ENCODE measurements around the gene MED16.
"Not testable (repeated sequence)": the region's sequence is repeated elsewhere in the genome, so short reads cannot be mapped to it uniquely, and the experiment has no call there.

MED16 gene

DNA sequence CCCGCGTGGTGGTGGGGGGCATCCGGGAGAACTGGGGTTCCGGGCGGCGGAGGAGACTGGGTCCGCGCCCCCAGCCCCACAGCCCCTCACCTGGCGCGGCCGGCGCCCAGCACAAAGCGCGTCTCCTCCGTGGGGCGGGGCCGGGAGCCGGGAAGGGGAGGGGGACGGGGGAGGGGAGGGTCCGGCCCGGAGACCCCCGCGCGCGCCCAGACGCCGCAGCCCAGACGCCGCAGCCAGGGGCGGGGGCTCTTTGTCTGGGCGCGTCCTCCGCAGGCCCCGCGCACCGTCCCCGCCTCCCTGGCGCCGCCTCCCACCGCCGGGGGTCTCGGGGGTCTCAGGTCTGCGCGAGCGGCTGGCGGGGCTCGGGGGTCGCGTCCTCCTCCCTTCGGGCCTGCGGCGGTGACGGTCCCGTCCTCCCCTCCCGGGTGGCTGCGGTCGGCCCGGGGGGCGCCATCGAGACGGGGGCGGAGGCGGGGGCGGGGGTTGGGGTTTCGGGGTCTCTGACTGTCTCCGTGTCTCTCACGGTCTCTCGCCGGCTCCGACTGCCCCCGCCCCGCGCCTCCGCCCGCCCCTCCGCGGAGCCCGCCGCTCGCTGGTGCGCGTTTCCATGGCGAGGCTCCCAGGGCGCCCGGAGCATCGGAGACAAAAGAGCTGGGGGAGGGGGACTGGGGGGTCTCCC, 71.0 kb downstream of the MED16 start, which contains the start of gene PLPPR3:
Gene PLPPR3, minus strand, starts transcription at position 131 of the 679 bp plus-strand sequence. CDS start 396 bp downstream, outside the sequence.
- DNase-seq = no peak

DNA sequence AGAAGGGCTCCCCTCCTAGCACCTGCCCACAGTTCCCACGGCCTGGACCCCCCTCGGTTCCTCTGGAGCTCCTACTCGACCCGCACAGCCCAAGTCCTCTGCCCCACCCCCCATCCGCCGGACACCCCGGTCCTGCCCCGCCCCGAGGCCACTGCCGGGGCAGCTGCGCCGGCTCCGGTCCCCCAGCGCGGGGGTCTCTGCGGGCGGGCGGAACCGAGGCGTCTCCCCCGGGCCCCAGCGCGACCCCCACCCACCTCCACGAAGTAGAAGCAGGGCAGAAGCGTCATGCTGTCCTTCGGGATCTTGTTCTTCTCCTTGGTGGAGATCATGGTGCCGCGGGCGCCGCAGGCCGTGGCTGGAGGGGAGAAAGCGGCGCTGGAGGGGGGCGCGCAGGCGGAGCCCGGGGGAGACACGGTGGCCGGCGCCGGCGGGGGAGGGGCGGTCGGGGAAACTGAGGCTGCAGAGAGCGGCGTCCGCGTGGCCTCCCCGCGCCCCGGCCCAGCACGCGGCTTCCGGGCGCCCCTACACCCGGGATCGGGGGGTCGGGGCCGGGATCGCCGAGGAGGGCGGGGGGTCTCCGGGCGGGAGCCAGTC, 71.7 kb downstream of the MED16 start:
- no peak for DNase-seq

DNA sequence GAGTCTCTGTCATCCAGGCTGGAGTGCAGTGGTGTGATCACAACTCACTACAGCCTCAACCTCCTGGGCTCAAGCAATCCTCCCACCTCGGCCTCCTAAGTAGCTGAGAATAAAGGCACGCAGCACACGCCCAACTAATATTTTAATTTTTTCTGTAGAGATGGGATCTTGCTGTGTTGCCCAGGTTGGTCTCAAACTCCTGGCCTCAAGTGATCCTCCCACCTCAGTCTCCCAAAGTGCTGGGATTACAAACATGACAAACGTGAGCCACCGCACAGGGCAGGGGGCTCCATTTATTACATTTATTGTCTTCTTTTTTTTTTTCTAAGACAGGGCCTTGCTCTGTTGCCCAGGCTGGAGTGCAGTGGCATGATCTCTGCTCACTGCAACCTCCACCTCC, 72.8 kb downstream of the MED16 start:
- not testable (repeated sequence) for DNase-seq

Measured in NCI-H1436 treated with DMSO at 0.1 percent for 48 hours (cell line).